ENCODE results near the gene SNRPD1. TPM values are rescaled to one million over a fixed set of nuclear protein-coding genes. Genes with fewer than 3 reads are reported as not detected.

Gene SNRPD1
- total RNA-seq (10 to 100 TPM in 1 of 2 donors, 1 to 10 TPM in 1; 3.3 to 10.7 TPM), polyA plus RNA-seq (10 to 100 TPM in 1 of 2 donors, 1 to 10 TPM in 1; 5.6 to 44.8 TPM)

- H3K27ac ChIP-seq (ENCODE audit: low read depth in 1 of 2, low read length in 2 of 2), result peak within 1 kb of the TSS; percentile 82 to 86
- no peaks in the 10 kb centered on the region for H3K9me3 ChIP-seq (ENCODE audit: control insufficient read depth in 4 of 4, low read length in 3 of 4)
- H3K36me3 ChIP-seq (ENCODE audit: control insufficient read depth in 4 of 4, insufficient read depth in 3 of 4, low read depth in 1 of 4, low read length in 3 of 4), result peaks cover 0 to 4% (median 0%) of the 10 kb centered on the region in 4 donors
- DNase-seq (ENCODE audit: low spot score), result peak; percentile 94
- TF ChIP-seq, protein P1, sequence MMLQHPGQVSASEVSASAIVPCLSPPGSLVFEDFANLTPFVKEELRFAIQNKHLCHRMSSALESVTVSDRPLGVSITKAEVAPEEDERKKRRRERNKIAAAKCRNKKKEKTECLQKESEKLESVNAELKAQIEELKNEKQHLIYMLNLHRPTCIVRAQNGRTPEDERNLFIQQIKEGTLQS (IDR thresholded peaks at IDR 0.05), result no peak
- TF ChIP-seq HNF4A (conservative IDR thresholded peaks at IDR 0.05) (no peak), GABPA (IDR thresholded peaks at IDR 0.05 in 1 of 2, conservative IDR thresholded peaks at IDR 0.05 in 1 of 2) (peak; percentile 78 to 96), YY1 (IDR thresholded peaks at IDR 0.05) (peak; percentile 95), RAD21 (IDR thresholded peaks at IDR 0.05) (peak; percentile 70 to 83), HNF4G (IDR thresholded peaks at IDR 0.05) (no peak), RXRA (IDR thresholded peaks at IDR 0.05) (peak; percentile 10 to 21), TAF1 (conservative IDR thresholded peaks at IDR 0.05) (peak; percentile 61), NR2F2 (IDR thresholded peaks at IDR 0.05) (no peak), CTCF (IDR thresholded peaks at IDR 0.05; ENCODE audit: low read depth, low read length, missing input control) (peak; percentile 95), EGR1 (IDR thresholded peaks at IDR 0.05; ENCODE audit: low read depth in 2 of 2) (no peak), FOXA2 (IDR thresholded peaks at IDR 0.05) (peak; percentile 48), SP1 (IDR thresholded peaks at IDR 0.05) (peak; percentile 32), FOXA1 (IDR thresholded peaks at IDR 0.05) (no peak)
- TF ChIP-seq, protein P2, sequence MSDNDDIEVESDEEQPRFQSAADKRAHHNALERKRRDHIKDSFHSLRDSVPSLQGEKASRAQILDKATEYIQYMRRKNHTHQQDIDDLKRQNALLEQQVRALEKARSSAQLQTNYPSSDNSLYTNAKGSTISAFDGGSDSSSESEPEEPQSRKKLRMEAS (IDR thresholded peaks at IDR 0.05), result peak; percentile 96
- TF ChIP-seq, protein P3, sequence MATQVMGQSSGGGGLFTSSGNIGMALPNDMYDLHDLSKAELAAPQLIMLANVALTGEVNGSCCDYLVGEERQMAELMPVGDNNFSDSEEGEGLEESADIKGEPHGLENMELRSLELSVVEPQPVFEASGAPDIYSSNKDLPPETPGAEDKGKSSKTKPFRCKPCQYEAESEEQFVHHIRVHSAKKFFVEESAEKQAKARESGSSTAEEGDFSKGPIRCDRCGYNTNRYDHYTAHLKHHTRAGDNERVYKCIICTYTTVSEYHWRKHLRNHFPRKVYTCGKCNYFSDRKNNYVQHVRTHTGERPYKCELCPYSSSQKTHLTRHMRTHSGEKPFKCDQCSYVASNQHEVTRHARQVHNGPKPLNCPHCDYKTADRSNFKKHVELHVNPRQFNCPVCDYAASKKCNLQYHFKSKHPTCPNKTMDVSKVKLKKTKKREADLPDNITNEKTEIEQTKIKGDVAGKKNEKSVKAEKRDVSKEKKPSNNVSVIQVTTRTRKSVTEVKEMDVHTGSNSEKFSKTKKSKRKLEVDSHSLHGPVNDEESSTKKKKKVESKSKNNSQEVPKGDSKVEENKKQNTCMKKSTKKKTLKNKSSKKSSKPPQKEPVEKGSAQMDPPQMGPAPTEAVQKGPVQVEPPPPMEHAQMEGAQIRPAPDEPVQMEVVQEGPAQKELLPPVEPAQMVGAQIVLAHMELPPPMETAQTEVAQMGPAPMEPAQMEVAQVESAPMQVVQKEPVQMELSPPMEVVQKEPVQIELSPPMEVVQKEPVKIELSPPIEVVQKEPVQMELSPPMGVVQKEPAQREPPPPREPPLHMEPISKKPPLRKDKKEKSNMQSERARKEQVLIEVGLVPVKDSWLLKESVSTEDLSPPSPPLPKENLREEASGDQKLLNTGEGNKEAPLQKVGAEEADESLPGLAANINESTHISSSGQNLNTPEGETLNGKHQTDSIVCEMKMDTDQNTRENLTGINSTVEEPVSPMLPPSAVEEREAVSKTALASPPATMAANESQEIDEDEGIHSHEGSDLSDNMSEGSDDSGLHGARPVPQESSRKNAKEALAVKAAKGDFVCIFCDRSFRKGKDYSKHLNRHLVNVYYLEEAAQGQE (IDR thresholded peaks at IDR 0.05), result no peak
- TF ChIP-seq, protein P4, sequence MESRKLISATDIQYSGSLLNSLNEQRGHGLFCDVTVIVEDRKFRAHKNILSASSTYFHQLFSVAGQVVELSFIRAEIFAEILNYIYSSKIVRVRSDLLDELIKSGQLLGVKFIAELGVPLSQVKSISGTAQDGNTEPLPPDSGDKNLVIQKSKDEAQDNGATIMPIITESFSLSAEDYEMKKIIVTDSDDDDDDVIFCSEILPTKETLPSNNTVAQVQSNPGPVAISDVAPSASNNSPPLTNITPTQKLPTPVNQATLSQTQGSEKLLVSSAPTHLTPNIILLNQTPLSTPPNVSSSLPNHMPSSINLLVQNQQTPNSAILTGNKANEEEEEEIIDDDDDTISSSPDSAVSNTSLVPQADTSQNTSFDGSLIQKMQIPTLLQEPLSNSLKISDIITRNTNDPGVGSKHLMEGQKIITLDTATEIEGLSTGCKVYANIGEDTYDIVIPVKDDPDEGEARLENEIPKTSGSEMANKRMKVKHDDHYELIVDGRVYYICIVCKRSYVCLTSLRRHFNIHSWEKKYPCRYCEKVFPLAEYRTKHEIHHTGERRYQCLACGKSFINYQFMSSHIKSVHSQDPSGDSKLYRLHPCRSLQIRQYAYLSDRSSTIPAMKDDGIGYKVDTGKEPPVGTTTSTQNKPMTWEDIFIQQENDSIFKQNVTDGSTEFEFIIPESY (IDR thresholded peaks at IDR 0.05), result peak; percentile 67
- H3K4me1 ChIP-seq (ENCODE audit: control insufficient read depth in 4 of 4, insufficient read depth in 4 of 4, low read length in 3 of 4), result peaks cover 4 to 8% (median 7%) of the 10 kb centered on the region in 4 donors
- under 1% methylated on average over 59 of the region's 59 CpGs for WGBS
- H3K27me3 ChIP-seq (ENCODE audit: control insufficient read depth in 4 of 4, insufficient read depth in 4 of 4, low read length in 3 of 4), result no peaks in the 10 kb centered on the region
- peak within 1 kb of the TSS; percentile 94 for H3K9ac ChIP-seq (ENCODE audit: low read depth in 1 of 2, low read length in 2 of 2)
- H3K4me3 ChIP-seq (ENCODE audit: low read depth in 1 of 3, low read length in 3 of 3), result peak within 1 kb of the TSS; percentile 81 to 89 (median 89)
Measured at GRCh38 chr18:21612125-21613039, at the start of gene SNRPD1. SNRPD1 (plus strand) TSS chr18:21612314; CDS start chr18:21612430, 116 bp downstream.

All from liver (tissue), 9 donors.